Right lobe of liver (tissue), 6 donors: Measurements from ENCODE around the gene TSPAN5. TPM values are rescaled to one million over a fixed set of nuclear protein-coding genes. Genes with fewer than 3 reads are reported as not detected.

Source experiments
- ATAC-seq, 4 donors: fragments of 200-7000 bp; cut with Tn5 transposase; one replicate each; pipeline ENCODE4 v1.9.1; 2020; ENCODE audit warnings: mild to moderate bottlenecking in 4 of 4, moderate library complexity in 4 of 4
- DNase-seq, 3 donors: peaks; one replicate each; pipeline ENCODE4 v3.0.0-alpha.2; 2020
- H3K27ac ChIP-seq, 3 donors: fragments of 200-600 bp; one replicate each; pipeline ENCODE4 v1.8.0; 2022
- H3K27me3 ChIP-seq, 2 donors: fragments of 200-600 bp; one replicate each; pipeline ENCODE4 v1.8.0; 2022
- H3K36me3 ChIP-seq, 4 donors: fragments of 200-600 bp; sonication (generic) in 1 of 4; one replicate each; pipeline versions ENCODE4 v1.5.1 to v1.8.0; 2017 to 2022; ENCODE audit warnings: control low read depth in 1 of 4
- H3K4me1 ChIP-seq, 4 donors: fragments of 200-600 bp; sonication (generic) in 1 of 4; one replicate each; pipeline versions ENCODE4 v1.5.1 to v1.8.0; 2017 to 2022; ENCODE audit warnings: control low read depth in 1 of 4
- H3K4me3 ChIP-seq, 3 donors: fragments of 200-600 bp; one replicate each; pipeline ENCODE4 v1.8.0; 2022
- H3K9me3 ChIP-seq, 4 donors: fragments of 200-600 bp; sonication (generic) in 1 of 4; one replicate each; pipeline versions ENCODE4 v1.5.1 to v1.8.0; 2017 to 2022; ENCODE audit warnings: control low read depth in 1 of 4
- POLR2A ChIP-seq: fragments of 450-650 bp; IDR thresholded peaks from one replicate; pipeline ENCODE4 v1.6.1; 2017; ENCODE audit warnings: antibody characterized with exemption, mild to moderate bottlenecking
- WGBS: methylation state at CpG from one replicate; pipeline ENCODE4 v1.1.6; 2018; ENCODE audit warnings: low coverage, low lambda C conversion rate; ENCODE audit not compliant: insufficient coverage; ENCODE audit errors: missing lambda C conversion rate; 5-methylcytosine and 5-hydroxymethylcytosine counted together
- intact Hi-C, 2 donors: fragments of 100-400 bp; cut with DNase I; formaldehyde crosslinking; loops; one replicate each; pipeline versions ENCODE4 v1.11.2 to v1.14.1; 2022
- total RNA-seq, 6 experiments: library from RNA; depleted of rRNA in 2 of 6; stranded (reverse); fragments of >200 nt in 2 of 6; fragmentation: NEBNext Ultra II Directional in 3 of 6; extraction: Animal tissue kit (Norgen Biotek cat#: 25700) in 3 of 6; gene quantifications; one replicate each; pipeline versions ENCODE4 v1.1.0 to v1.2.4, GENCODE V29; 2016 to 2023
- TF ChIP-seq, protein P1 (sequence below), 4 donors: fragments of 200-600 bp in 3 of 4; fragments of 450-650 bp in 1 of 4; IDR thresholded peaks; one replicate each; pipeline versions ENCODE4 v1.5.1 to v1.8.0; 2016 to 2022; ENCODE audit warnings: antibody characterized with exemption in 4 of 4, mild to moderate bottlenecking in 2 of 4
- donor health status: DM: no; HTN: yes; CAD: no.
- donor health status: DM: no; HTN: no; CAD: no.
- donor health status: DM: no; HTN: no; CAD: no.
- donor health status: DM: no; HTN: yes; CAD: no.
- donor health status: DM: no; HTN: yes; CAD: no.

TSPAN5 gene
- total RNA-seq, 6 experiments from 2014 or later = 0.12 to 1.2 (median 0.50) TPM

GRCh38 chr4:98612318-98613250 lies 45.8 kb downstream of the TSPAN5 start:
- no peak for ATAC-seq
- H3K27me3 ChIP-seq = no peaks in the 10 kb centered on the region
- intact Hi-C loops = no loop called here
- no peak overlapping the region for H3K27ac ChIP-seq
- H3K36me3 ChIP-seq = no peaks in the 10 kb centered on the region
- TF ChIP-seq POLR2A = no peak
- TF ChIP-seq, protein P1, sequence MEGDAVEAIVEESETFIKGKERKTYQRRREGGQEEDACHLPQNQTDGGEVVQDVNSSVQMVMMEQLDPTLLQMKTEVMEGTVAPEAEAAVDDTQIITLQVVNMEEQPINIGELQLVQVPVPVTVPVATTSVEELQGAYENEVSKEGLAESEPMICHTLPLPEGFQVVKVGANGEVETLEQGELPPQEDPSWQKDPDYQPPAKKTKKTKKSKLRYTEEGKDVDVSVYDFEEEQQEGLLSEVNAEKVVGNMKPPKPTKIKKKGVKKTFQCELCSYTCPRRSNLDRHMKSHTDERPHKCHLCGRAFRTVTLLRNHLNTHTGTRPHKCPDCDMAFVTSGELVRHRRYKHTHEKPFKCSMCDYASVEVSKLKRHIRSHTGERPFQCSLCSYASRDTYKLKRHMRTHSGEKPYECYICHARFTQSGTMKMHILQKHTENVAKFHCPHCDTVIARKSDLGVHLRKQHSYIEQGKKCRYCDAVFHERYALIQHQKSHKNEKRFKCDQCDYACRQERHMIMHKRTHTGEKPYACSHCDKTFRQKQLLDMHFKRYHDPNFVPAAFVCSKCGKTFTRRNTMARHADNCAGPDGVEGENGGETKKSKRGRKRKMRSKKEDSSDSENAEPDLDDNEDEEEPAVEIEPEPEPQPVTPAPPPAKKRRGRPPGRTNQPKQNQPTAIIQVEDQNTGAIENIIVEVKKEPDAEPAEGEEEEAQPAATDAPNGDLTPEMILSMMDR (IDR thresholded peaks at IDR 0.05) = no peak
- no peak overlapping the region for H3K4me3 ChIP-seq
- H3K4me1 ChIP-seq = no peaks in the 10 kb centered on the region
- no peaks in the 10 kb centered on the region for H3K9me3 ChIP-seq
- no peak for DNase-seq
- 58% methylated on average over 10 of the region's 11 CpGs for WGBS

DNA sequence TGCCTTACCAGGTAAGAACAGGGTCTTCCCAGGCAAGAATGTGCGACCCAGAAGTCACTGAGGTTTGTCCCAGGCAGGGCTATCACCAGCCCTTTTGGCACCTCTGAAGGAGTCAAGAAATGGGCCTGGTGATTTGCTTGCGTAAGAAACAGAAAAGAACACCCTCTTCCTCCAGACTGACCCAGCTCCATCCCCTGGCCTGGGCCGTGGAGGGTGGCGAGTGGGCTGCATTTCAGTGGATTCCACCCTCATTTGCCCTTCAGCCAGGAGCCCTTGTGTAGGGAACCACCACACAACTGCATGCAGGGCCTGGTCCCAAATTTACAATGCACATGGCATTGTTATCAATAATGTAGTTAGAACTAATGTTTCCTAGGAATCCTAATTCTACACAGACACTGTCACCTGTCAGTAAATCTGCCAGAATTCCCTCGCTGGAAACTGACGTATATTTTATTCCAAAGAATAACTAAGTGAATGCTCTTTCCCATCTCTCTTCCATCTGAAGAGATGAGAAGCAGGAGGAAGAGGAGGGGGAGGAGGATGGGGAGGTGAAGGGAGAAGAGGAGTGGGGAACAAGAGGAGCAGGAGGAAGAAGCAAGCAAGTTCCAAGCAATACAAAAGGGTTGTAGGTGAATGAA lies 46.6 kb downstream of the TSPAN5 start:
- Histone ChIP-seq H3K4me3 (no peak overlapping the region), H3K36me3 (no peaks in the 10 kb centered on the region), H3K27me3 (no peaks in the 10 kb centered on the region), H3K27ac (no peak overlapping the region), H3K9me3 (no peaks in the 10 kb centered on the region), H3K4me1 (no peaks in the 10 kb centered on the region)
- WGBS = 84% methylated on average over 2 of the region's 6 CpGs
- DNase-seq = no peak
- no peak for TF ChIP-seq POLR2A
- TF ChIP-seq, protein P1 (IDR thresholded peaks at IDR 0.05) = no peak
- ATAC-seq = no peak
- intact Hi-C loops = no loop called here

GRCh38 chr4:98610926-98611676 lies 47.3 kb downstream of the TSPAN5 start:
- no peaks in the 10 kb centered on the region for H3K36me3 ChIP-seq
- 57% methylated on average over 6 of the region's 6 CpGs for WGBS
- H3K4me1 ChIP-seq = no peaks in the 10 kb centered on the region
- ATAC-seq (no peak), DNase-seq (no peak)
- TF ChIP-seq POLR2A = no peak
- TF ChIP-seq, protein P1 (IDR thresholded peaks at IDR 0.05) = no peak
- H3K9me3 ChIP-seq = no peaks in the 10 kb centered on the region
- H3K27me3 ChIP-seq = no peaks in the 10 kb centered on the region
- no peak overlapping the region for H3K4me3 ChIP-seq
- intact Hi-C loops = no loop called here
- no peak overlapping the region for H3K27ac ChIP-seq

GRCh38 chr4:98610431-98610830 lies 48.0 kb downstream of the TSPAN5 start:
- intact Hi-C loops = no loop called here

More at GRCh38 chr4:98610431-98610830, 48.0 kb downstream of the TSPAN5 start:
- ATAC-seq (no peak), DNase-seq (no peak)
- Histone ChIP-seq H3K4me1 (no peaks in the 10 kb centered on the region), H3K36me3 (no peaks in the 10 kb centered on the region), H3K27ac (no peak overlapping the region), H3K4me3 (no peak overlapping the region), H3K27me3 (no peaks in the 10 kb centered on the region), H3K9me3 (no peaks in the 10 kb centered on the region)
- TF ChIP-seq, protein P1 (IDR thresholded peaks at IDR 0.05) = no peak
- no peak for TF ChIP-seq POLR2A
- WGBS = 90% methylated on average over 2 of the region's 6 CpGs
